Keratinocyte (primary cell): Measurements from ENCODE around the gene RAB27B. TPM values are rescaled to one million over a fixed set of nuclear protein-coding genes. Genes with fewer than 3 reads are reported as not detected.

ENCODE experiments used
- DNase-seq: peaks from one replicate; pipeline ENCODE4 v3.0.0-alpha.2; 2011; ENCODE audit warnings: low read depth, missing footprints, low spot score
- FAIRE-seq: peaks from 2 replicates; lab custom pipeline; 2011; peaks lifted over from hg19 to GRCh38; lab: Jason Lieb, UNC
- H2AFZ ChIP-seq: 2 replicates; pipeline ENCODE4 v1.6.0; 2012; ENCODE audit warnings: low read length, control low read depth, inconsistent platforms; ENCODE audit not compliant: control insufficient read depth
- H3K27ac ChIP-seq: 2 replicates; pipeline ENCODE4 v1.5.1; 2011; ENCODE audit warnings: low read length; ENCODE audit not compliant: control insufficient read depth, insufficient read depth
- H3K27me3 ChIP-seq: 3 replicates; pipeline ENCODE4 v1.6.0; 2011; ENCODE audit warnings: low read length; ENCODE audit not compliant: control insufficient read depth, insufficient read depth; ENCODE audit errors: extremely low read depth
- H3K36me3 ChIP-seq, 2 experiments: 2 replicates in 1 of 2; 3 replicates in 1 of 2; pipeline ENCODE4 v1.5.1; 2011; ENCODE audit warnings: low read length in 2 of 2, mild to moderate bottlenecking in 1 of 2; ENCODE audit not compliant: control insufficient read depth in 2 of 2, insufficient read depth in 2 of 2; ENCODE audit errors: extremely low read depth in 1 of 2
- H3K4me1 ChIP-seq: 3 replicates; pipeline ENCODE4 v1.5.1; 2011; ENCODE audit warnings: low read length; ENCODE audit not compliant: control insufficient read depth, insufficient read depth; ENCODE audit errors: extremely low read depth
- H3K4me2 ChIP-seq: 3 replicates; pipeline ENCODE4 v1.6.0; 2011; ENCODE audit warnings: low read depth, low read length; ENCODE audit not compliant: control insufficient read depth, insufficient read depth; ENCODE audit errors: extremely low read depth
- H3K4me3 ChIP-seq, 3 experiments: fragments of 200-600 bp in 1 of 3; sonication (generic) in 1 of 3; 2 replicates in 2 of 3; 3 replicates in 1 of 3; pipeline ENCODE4 v1.5.1; 2011 to 2016; ENCODE audit warnings: low read length in 3 of 3, mild to moderate bottlenecking in 3 of 3, control low read depth in 2 of 3, inconsistent platforms in 1 of 3, low read depth in 1 of 3, mixed read lengths in 1 of 3, mixed run types in 1 of 3, moderate library complexity in 1 of 3; ENCODE audit not compliant: control insufficient read depth in 2 of 3, insufficient read depth in 2 of 3; ENCODE audit errors: extremely low read depth in 1 of 3
- H3K79me2 ChIP-seq: 2 replicates; pipeline ENCODE4 v1.6.0; 2012; ENCODE audit warnings: low read length; ENCODE audit not compliant: control insufficient read depth, insufficient read depth
- H3K9ac ChIP-seq: 3 replicates; pipeline ENCODE4 v1.6.0; 2011; ENCODE audit warnings: low read length; ENCODE audit not compliant: control insufficient read depth, insufficient read depth; ENCODE audit errors: extremely low read depth
- H3K9me1 ChIP-seq: 3 replicates; pipeline ENCODE4 v1.6.0; 2011; ENCODE audit warnings: low read length; ENCODE audit not compliant: control insufficient read depth, insufficient read depth; ENCODE audit errors: extremely low read depth
- H3K9me3 ChIP-seq: 2 replicates; pipeline ENCODE4 v1.5.1; 2012; ENCODE audit warnings: low read depth, low read length; ENCODE audit not compliant: control insufficient read depth
- H4K20me1 ChIP-seq: 3 replicates; pipeline ENCODE4 v1.6.0; 2011; ENCODE audit warnings: low read length; ENCODE audit not compliant: control insufficient read depth, insufficient read depth; ENCODE audit errors: extremely low read depth
- CTCF ChIP-seq, 3 experiments: IDR thresholded peaks in 1 of 3; conservative IDR thresholded peaks in 1 of 3; optimal IDR thresholded peaks in 1 of 3; 2 replicates in 2 of 3; 3 replicates in 1 of 3; pipeline versions ENCODE3 to v1.5.1; 2011; ENCODE audit warnings: low read length in 3 of 3, mild to moderate bottlenecking in 3 of 3, moderate library complexity in 2 of 3, control low read depth in 1 of 3, inconsistent platforms in 1 of 3; ENCODE audit not compliant: insufficient read depth in 2 of 3; ENCODE audit errors: extremely low read depth in 1 of 3
- EZH2 ChIP-seq: IDR thresholded peaks from one replicate; pipeline ENCODE4 v1.6.1; 2012; ENCODE audit warnings: inconsistent platforms, mild to moderate bottlenecking, low read length, moderate library complexity
- dilution Hi-C: fragments of 300-500 bp; cut with MboI; formaldehyde crosslinking; loops from one replicate; pipeline ENCODE4 v1.7.0; 2020; ENCODE audit warnings: low sequenced_read_pairs; ENCODE audit not compliant: extremely low pct_ligation_motif_present
- polyA plus RNA-seq, 5 experiments: library from polyadenylated mRNA; depleted of rRNA in 3 of 5; stranded (reverse) in 3 of 5; stranded (forward) in 1 of 5; unstranded in 1 of 5; fragments of >200 nt; gene quantifications; 1 replicate in 1 of 5; 2 replicates in 3 of 5; 3 replicates in 1 of 5; pipeline versions ENCODE4 v1.2.1 to v1.2.3, GENCODE V29; 2011 to 2012; ENCODE audit warnings: missing spikeins in 2 of 5, low read depth in 1 of 5, low replicate concordance in 1 of 5

The RAB27B gene
- polyA plus RNA-seq, 1 donor (not counting 4 experiments of a cell fraction or from before 2014, with no cell fraction given), result 4.2 TPM

GRCh38 chr18:54786206-54786605 is 42.1 kb upstream of the RAB27B start:
- Histone ChIP-seq H3K36me3 (no peaks in the 10 kb centered on the region), H3K27ac (no peak overlapping the region), H2AFZ (no peak overlapping the region), H3K9me3 (no peaks in the 10 kb centered on the region), H3K27me3 (no peaks in the 10 kb centered on the region), H3K4me1 (no peaks in the 10 kb centered on the region), H3K9me1 (no peaks in the 10 kb centered on the region), H4K20me1 (no peaks in the 10 kb centered on the region), H3K4me2 (no peak overlapping the region), H3K4me3 (no peak overlapping the region), H3K9ac (no peak overlapping the region), H3K79me2 (no peaks in the 10 kb centered on the region)
- dilution Hi-C loops, result no loop called here
- FAIRE-seq (no peak), DNase-seq (no peak)
- TF ChIP-seq CTCF (optimal IDR thresholded peaks at IDR 0.05 in 1 of 3, IDR thresholded peaks at IDR 0.05 in 1 of 3, conservative IDR thresholded peaks at IDR 0.05 in 1 of 3; ENCODE audit: extremely low read depth in 1 of 3, insufficient read depth in 2 of 3, low read length in 3 of 3) (no peak), EZH2 (no peak)

GRCh38 chr18:54787121-54787520 is 41.2 kb upstream of the RAB27B start:
- dilution Hi-C loops, result no loop called here
- peak overlapping the region; percentile 67 for H2AFZ ChIP-seq

More at GRCh38 chr18:54787121-54787520, 41.2 kb upstream of the RAB27B start:
- Histone ChIP-seq H3K9ac (no peak overlapping the region), H3K4me3 (no peak overlapping the region), H3K36me3 (no peaks in the 10 kb centered on the region), H3K4me2 (peak overlapping the region; percentile 8), H3K4me1 (no peaks in the 10 kb centered on the region), H3K9me3 (no peaks in the 10 kb centered on the region), H3K9me1 (no peaks in the 10 kb centered on the region), H3K27me3 (no peaks in the 10 kb centered on the region), H3K27ac (no peak overlapping the region), H4K20me1 (no peaks in the 10 kb centered on the region), H3K79me2 (no peaks in the 10 kb centered on the region)
- FAIRE-seq (no peak), DNase-seq (no peak)
- no peak for TF ChIP-seq EZH2
- no peak for TF ChIP-seq CTCF (optimal IDR thresholded peaks at IDR 0.05 in 1 of 3, IDR thresholded peaks at IDR 0.05 in 1 of 3, conservative IDR thresholded peaks at IDR 0.05 in 1 of 3; ENCODE audit: extremely low read depth in 1 of 3, insufficient read depth in 2 of 3, low read length in 3 of 3)
